Ishikawa (cell line): Measurements from ENCODE around the gene KCNJ4.

ENCODE experiments used
- CEBPB ChIP-seq: IDR thresholded peaks from 2 replicates; pipeline ENCODE4 v1.6.1; 2012
- CREB1 ChIP-seq: IDR thresholded peaks from 2 replicates; pipeline ENCODE4 v1.6.1; 2012; ENCODE audit warnings: low read depth
- EGR1 ChIP-seq: IDR thresholded peaks from 2 replicates; pipeline ENCODE4 v1.6.1; 2012
- EP300 ChIP-seq: IDR thresholded peaks from 2 replicates; pipeline ENCODE4 v1.6.1; 2012; ENCODE audit warnings: borderline replicate concordance
- FOXM1 ChIP-seq: IDR thresholded peaks from 2 replicates; pipeline ENCODE4 v1.6.1; 2012; ENCODE audit warnings: low read depth, borderline replicate concordance
- NFIC ChIP-seq: IDR thresholded peaks from 2 replicates; pipeline ENCODE4 v1.6.1; 2012
- RAD21 ChIP-seq: IDR thresholded peaks from 2 replicates; pipeline ENCODE4 v1.6.1; 2012; ENCODE audit warnings: low read depth
- TAF1 ChIP-seq: IDR thresholded peaks from 2 replicates; pipeline ENCODE4 v1.6.1; 2012; ENCODE audit warnings: low read depth, mild to moderate bottlenecking
- TCF12 ChIP-seq: IDR thresholded peaks from 2 replicates; pipeline ENCODE4 v1.6.1; 2012; ENCODE audit warnings: low read depth
- TEAD4 ChIP-seq: IDR thresholded peaks from 2 replicates; pipeline ENCODE4 v1.6.1; 2012
- YY1 ChIP-seq: IDR thresholded peaks from 2 replicates; pipeline ENCODE4 v1.6.1; 2012; ENCODE audit warnings: low read depth
- ZBTB7A ChIP-seq: IDR thresholded peaks from 2 replicates; pipeline ENCODE4 v1.6.1; 2012; ENCODE audit warnings: low read depth
- TF ChIP-seq, protein P1 (sequence below): IDR thresholded peaks from 2 replicates; pipeline ENCODE4 v1.6.1; 2012
- TF ChIP-seq, protein P2 (sequence below): IDR thresholded peaks from 2 replicates; pipeline ENCODE4 v1.6.1; 2012; ENCODE audit warnings: low read depth, mild to moderate bottlenecking
- TF ChIP-seq, protein P3 (sequence below): IDR thresholded peaks from 2 replicates; pipeline ENCODE4 v1.6.1; 2012

KCNJ4 gene

DNA sequence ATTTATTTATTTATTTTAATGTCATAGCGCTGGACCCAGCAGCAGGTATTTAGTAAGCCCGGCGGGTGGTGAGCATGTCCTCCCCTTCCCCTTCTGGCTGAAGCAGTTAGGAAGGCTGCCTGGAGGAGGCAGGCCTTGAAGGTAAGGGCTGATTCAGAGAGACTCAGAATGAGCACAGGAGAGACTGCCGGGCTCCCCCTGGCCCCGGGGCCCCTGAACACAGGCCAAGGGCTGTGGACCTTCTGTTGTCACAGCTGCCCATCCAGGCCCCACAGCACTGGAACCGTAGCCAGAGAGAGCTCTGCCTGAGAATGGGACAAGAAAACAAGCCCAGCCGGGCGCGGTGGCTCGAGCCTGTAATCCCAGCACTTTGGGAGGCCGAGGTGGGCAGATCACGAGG lies 52.8 kb downstream of the KCNJ4 start:
- TF ChIP-seq, protein P1, sequence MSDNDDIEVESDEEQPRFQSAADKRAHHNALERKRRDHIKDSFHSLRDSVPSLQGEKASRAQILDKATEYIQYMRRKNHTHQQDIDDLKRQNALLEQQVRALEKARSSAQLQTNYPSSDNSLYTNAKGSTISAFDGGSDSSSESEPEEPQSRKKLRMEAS: no peak
- TF ChIP-seq ZBTB7A (no peak), TAF1 (no peak)

DNA sequence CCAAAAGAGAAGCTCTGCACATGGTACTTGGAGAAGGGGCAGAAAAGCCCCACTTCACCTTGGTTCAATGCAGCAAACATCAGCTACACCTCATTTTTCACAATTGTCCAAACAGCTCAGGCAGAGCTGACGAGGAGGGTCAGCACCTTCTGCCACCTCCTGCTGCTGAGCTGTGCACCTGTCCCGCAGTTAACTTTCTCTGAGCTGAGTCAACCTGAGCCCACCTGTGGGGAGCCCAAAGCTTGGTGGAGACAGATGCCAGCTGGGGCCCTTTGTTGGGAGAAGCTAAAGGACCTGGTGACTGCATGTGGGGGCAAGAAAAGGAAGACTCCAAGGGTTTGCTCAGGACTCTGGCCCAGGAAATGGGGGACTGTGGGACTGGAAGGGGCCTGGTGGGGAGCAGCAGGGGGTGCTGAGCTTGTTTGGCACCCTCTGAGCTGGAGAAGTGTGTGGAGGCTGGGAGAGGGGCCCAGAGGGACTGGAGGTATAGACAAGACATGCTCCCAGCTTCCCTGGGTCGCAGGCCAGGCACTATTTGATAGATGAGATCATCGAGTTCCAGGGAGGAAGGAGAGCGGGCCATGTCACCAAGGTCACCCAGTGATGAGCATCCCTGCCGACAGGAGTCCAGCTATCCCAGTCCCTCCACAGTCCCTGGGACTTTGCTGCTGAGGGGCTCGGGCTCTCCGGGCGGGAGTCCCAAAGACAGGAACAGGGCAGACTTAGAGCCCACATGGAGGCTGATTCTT lies 53.5 kb downstream of the KCNJ4 start:
- TF ChIP-seq EGR1 (no peak), TAF1 (no peak), TEAD4 (no peak), YY1 (no peak), RAD21 (no peak), EP300 (no peak), FOXM1 (no peak), ZBTB7A (no peak), TCF12 (no peak), NFIC (no peak), CREB1 (no peak), CEBPB (no peak)
- TF ChIP-seq, protein P1: no peak
- TF ChIP-seq, protein P2, sequence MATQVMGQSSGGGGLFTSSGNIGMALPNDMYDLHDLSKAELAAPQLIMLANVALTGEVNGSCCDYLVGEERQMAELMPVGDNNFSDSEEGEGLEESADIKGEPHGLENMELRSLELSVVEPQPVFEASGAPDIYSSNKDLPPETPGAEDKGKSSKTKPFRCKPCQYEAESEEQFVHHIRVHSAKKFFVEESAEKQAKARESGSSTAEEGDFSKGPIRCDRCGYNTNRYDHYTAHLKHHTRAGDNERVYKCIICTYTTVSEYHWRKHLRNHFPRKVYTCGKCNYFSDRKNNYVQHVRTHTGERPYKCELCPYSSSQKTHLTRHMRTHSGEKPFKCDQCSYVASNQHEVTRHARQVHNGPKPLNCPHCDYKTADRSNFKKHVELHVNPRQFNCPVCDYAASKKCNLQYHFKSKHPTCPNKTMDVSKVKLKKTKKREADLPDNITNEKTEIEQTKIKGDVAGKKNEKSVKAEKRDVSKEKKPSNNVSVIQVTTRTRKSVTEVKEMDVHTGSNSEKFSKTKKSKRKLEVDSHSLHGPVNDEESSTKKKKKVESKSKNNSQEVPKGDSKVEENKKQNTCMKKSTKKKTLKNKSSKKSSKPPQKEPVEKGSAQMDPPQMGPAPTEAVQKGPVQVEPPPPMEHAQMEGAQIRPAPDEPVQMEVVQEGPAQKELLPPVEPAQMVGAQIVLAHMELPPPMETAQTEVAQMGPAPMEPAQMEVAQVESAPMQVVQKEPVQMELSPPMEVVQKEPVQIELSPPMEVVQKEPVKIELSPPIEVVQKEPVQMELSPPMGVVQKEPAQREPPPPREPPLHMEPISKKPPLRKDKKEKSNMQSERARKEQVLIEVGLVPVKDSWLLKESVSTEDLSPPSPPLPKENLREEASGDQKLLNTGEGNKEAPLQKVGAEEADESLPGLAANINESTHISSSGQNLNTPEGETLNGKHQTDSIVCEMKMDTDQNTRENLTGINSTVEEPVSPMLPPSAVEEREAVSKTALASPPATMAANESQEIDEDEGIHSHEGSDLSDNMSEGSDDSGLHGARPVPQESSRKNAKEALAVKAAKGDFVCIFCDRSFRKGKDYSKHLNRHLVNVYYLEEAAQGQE: no peak
- TF ChIP-seq, protein P3, sequence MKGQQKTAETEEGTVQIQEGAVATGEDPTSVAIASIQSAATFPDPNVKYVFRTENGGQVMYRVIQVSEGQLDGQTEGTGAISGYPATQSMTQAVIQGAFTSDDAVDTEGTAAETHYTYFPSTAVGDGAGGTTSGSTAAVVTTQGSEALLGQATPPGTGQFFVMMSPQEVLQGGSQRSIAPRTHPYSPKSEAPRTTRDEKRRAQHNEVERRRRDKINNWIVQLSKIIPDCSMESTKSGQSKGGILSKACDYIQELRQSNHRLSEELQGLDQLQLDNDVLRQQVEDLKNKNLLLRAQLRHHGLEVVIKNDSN: no peak

DNA sequence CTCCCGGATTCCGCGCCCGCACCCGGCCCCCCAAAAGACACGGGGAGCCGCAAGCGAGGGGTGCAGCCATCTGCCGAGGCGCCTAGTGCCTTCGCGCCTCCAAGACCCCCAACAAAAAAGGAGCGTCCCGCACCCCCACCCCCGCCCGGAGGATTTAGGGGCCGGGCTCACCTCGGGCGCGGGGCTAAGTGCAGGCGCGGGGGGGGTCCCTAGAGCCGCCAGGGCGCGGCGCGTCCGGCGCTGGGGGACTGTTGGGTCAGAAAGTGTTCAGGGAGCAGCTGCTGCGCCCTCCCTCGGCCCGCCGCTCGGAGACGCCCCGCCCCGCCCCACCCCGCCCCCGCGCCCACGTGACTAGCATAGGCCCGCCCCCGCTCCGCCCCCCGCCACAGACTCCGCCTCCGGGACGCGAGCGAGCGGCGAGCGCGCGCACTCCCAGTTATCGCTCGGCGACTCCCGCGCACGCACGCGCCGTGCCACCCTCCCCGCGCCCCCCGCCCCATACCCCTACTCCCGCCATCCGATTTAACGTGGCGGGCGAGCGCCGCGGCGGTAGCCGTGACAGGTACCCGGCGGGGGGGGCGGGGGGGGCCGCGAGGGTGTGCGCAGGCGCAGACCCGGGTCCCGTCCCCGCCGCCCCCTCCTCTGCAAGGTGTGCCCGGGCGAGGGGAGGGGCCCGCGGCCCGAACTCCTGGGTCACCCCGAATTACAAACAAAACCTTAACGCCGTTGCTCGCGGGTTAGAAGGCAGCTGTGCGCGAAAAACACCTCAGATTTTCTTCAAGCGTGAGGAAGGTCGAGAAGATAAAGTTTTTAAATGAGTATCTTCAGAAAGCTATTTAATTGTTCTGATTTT lies 56.2 kb downstream of the KCNJ4 start:
- TF ChIP-seq RAD21 (no peak), NFIC (no peak), FOXM1 (no peak), CREB1 (no peak), EGR1 (no peak), ZBTB7A (peak; percentile 89), TEAD4 (no peak), YY1 (no peak), TCF12 (no peak), CEBPB (no peak), EP300 (no peak), TAF1 (peak; percentile 62)
- TF ChIP-seq, protein P3: peak; percentile 64
- TF ChIP-seq, protein P2: no peak
- TF ChIP-seq, protein P1: 0 out of 2 replicates have a peak, but pooled peaks have one; percentile 1

DNA sequence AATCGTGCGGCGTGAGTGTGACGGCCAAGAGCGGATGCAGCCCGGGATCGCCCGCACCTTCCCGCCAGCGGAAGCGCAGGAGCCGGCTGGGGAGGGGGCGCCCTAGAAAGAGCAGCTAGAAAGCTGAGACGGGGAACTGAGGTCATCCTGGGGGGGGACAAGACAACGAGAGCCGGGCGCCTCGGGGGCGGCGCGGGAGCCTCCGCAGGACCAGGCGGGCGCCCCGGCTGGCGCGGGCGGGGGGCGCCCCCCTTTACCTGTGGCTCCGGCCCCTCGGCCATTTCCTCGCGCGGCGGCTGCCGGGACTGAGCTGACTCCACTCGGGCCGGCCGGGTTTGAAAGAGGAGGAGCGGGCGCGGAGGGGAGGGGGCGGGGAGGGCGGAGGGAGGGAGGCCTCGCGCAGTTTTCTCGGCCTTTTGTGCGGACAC lies 56.8 kb downstream of the KCNJ4 start:
- TF ChIP-seq ZBTB7A (peak; percentile 60), YY1 (peak; percentile 67; the same call in 1 of the 2 replicates)
- TF ChIP-seq, protein P1: 0 out of 2 replicates have a peak, but pooled peaks have one; percentile 11

DNA sequence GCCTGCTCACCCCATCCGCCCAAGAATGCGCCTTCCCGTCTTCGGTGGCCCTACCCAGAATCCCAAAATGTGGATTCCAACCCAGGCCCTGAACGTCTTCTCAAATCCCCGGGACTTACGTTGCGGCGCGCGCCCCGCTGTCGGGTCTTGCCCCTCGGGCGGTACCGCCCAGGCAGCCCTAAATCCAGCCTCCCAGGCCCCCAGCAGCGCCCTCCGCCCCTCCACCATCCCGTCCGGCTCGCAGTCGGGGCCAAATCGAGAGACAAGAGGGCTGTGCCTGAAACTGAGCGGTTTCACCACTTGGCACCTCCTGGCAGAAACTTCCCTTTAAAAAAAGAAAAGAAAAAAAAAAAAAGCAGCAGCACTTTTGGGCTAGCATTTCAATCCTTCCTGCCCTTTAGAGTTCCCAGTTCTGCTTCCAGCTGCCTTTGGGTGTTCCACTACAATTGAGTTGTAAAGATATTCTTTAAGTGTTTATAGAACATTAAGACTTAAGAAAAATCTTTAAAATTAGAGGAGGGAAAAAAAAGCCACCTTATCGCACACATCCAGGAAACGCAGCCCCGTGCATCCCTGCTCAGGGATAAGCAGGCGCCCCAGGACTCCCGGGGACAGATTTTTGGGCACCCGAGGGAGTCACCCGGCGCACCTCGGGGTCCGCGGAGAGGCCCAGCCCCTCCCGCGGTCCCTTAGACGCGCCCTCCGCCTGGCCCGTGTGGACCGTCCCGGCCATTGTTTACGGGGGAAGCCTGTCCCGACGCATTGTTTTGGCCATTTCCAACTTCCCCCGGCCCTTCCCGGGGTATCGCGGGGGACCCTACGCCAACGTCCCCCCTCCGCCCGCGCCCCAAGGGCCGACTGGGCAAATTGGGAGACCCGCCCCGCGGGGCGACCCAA lies 57.6 kb downstream of the KCNJ4 start:
- TF ChIP-seq RAD21 (no peak), TEAD4 (no peak), TCF12 (no peak), NFIC (no peak), EP300 (no peak), CREB1 (no peak), ZBTB7A (no peak; the same call in 1 of the 2 replicates), YY1 (no peak), FOXM1 (no peak), CEBPB (no peak), TAF1 (no peak), EGR1 (no peak)
- TF ChIP-seq, protein P1: no peak
- TF ChIP-seq, protein P3: no peak
- TF ChIP-seq, protein P2: no peak
